ENCODE measurements around the gene IL23R. TPM values are rescaled to one million over a fixed set of nuclear protein-coding genes. Genes with fewer than 3 reads are reported as not detected.
A peak's percentile ranks its signal among the peaks of the same experiment; 100 is the strongest.
"Not testable (repeated sequence)": the region's sequence is repeated elsewhere in the genome, so short reads cannot be mapped to it uniquely, and the experiment has no call there.

IL23R gene
- total RNA-seq, 1 experiment from 2014 or later, result not detected

GRCh38 chr1:67193704-67194103 lies 27.4 kb downstream of the IL23R start:
- DNase-seq (ENCODE audit: low read depth), result no peak

DNA sequence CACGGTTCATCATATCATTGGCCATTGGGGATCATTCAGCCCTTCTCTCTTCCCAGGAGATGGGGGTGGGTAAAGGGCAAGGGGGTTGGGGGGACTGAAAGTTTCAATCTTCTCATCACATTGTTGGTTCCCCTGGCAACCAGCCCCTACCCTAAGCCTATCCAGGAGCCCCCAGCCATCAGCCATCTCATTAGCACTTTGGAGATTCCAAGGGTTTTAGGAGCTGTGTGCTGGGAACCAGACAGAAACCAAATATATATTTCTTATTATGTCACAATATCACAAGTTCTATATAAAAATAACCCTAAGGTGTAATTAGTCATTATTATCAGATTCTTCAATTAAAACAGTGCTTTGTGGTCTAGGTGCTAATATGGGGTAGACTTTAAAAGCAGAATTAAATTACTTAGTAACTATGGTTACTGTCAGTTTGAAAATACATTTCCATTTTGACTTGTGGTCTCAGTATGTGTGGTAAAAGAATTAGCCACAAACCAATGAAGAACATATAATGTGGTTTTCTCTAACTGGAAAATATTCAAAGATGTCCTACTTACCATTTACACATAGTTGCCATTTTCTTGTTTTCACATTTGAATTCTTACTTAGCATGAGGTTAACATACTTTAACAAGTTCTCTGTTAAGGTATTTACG lies 28.1 kb downstream of the IL23R start:
- no peak for DNase-seq (ENCODE audit: low read depth)

GRCh38 chr1:67200755-67201154 lies 34.5 kb downstream of the IL23R start:
- DNase-seq (ENCODE audit: low read depth), result no peak

- DNase-seq (ENCODE audit: low read depth), result peak; percentile 13
These were observed 35.6 kb downstream of the IL23R start for GRCh38 chr1:67201891-67202290.

DNA sequence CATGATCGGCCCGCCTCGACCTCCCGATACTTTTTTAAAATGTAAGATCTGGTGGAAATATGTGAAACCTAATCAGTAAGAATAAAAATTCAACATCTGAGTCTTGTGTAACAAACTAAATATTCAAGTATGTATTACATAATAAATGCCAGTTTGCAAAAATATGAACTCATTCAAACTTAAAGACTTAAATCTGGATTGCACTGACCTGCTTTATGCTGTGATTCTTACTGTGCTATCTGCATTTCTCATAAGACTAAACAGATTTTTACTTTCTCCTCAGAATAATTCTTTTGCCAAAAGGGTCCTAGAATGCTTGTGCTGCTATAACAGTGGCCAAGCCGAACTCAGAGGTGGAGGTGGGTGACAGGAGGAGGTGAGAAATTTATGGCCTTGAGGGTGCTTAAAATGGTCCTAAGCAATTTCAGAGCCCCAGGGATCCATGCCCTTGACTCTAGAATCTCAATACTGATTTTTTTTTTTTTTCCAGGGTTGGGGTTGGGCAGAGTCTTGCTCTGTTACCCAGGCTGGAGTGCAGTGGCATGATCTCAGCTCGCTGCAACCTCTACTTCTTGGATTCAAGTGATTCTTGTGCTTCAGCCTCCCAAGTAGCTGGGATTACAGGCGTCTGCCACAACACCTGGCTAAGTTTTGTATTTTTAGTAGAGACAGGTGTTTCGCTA lies 38.2 kb downstream of the IL23R start:
- no peak for DNase-seq (ENCODE audit: low read depth)

DNA sequence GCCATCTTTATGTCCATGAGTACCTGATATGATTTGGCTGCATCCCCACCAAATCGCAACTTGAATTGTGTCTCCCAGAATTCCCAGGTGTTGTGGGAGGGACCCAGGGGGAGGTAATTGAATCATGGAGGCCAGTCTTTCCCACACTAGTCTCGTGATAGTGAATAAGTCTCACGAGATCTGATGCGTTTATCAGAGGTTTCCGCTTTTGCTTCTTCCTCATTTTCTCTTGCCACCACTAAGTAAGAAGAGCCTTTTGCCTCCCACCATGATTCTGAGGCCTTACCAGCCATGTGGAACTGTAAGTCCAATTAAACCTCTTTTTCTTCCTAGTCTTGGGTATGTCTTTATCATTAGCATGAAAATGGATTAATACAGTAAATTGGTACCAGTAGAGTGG lies 41.1 kb downstream of the IL23R start:
- not testable (repeated sequence) for DNase-seq (ENCODE audit: low read depth)

GRCh38 chr1:67208217-67208616 lies 42.0 kb downstream of the IL23R start:
- no peak for DNase-seq (ENCODE audit: low read depth)

- no peak for DNase-seq (ENCODE audit: low read depth)
These were observed 43.3 kb downstream of the IL23R start for GRCh38 chr1:67209521-67209920.

GRCh38 chr1:67211589-67212563 lies 45.6 kb downstream of the IL23R start:
- peak; percentile 32 for DNase-seq (ENCODE audit: low read depth)

- peak; percentile 16 for DNase-seq (ENCODE audit: low read depth)
These were observed 46.9 kb downstream of the IL23R start for GRCh38 chr1:67213164-67213563.

- no peak for DNase-seq (ENCODE audit: low read depth)
These were observed 47.7 kb downstream of the IL23R start for GRCh38 chr1:67213948-67214347.

GRCh38 chr1:67214420-67215174 lies 48.3 kb downstream of the IL23R start:
- DNase-seq (ENCODE audit: low read depth), result peak; percentile 21

DNA sequence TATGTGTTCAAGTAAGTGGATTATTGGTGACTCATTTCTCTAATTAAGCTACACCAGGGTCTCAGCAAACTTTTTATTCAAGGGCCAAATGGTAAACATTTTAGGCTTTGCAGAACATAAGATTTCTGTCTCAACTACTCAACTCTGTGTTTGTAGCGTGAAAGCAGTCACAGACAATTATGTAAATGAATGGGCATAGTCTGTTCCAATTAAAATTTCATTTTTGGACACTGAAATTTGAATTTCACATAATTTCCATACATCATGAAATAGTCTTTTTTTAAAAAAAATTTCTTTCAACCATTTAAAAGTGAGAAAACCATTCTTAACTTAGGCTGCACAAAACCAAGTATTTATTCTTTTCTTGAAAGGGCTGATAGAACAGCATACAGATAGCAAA lies 50.1 kb downstream of the IL23R start:
- no peak for DNase-seq (ENCODE audit: low read depth)

- DNase-seq (ENCODE audit: low read depth), result no peak
These were observed 51.2 kb downstream of the IL23R start for GRCh38 chr1:67217417-67217816.

GRCh38 chr1:67217938-67218337 lies 51.7 kb downstream of the IL23R start:
- DNase-seq (ENCODE audit: low read depth), result no peak

- DNase-seq (ENCODE audit: low read depth), result no peak
These were observed 58.6 kb downstream of the IL23R start for GRCh38 chr1:67224856-67225255.

GRCh38 chr1:67226688-67227087 lies 60.4 kb downstream of the IL23R start:
- no peak for DNase-seq (ENCODE audit: low read depth)

DNA sequence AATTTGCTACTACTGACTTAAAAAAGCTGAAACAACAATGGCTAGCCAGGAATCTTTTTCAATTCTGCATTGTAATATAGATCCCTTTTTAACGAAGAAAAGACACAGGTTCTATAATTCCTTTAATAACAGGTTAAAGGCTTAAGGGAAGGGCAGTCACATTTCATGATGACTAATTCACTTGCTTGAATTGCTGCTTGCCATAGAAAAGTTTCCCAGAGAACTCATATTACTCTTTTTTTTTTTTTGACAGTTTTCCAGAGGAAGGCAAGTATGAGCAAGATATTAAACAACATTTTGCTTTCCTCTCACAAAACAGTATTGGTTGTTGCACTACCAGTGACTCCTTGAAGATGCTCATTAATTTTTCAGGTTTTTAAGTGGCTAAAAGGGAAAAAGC lies 60.9 kb downstream of the IL23R start:
- DNase-seq (ENCODE audit: low read depth), result no peak

- no peak for DNase-seq (ENCODE audit: low read depth)
These were observed 62.5 kb downstream of the IL23R start for GRCh38 chr1:67228791-67229190.

- no peak for DNase-seq (ENCODE audit: low read depth)
These were observed 64.3 kb downstream of the IL23R start for GRCh38 chr1:67230539-67230938.

DNA sequence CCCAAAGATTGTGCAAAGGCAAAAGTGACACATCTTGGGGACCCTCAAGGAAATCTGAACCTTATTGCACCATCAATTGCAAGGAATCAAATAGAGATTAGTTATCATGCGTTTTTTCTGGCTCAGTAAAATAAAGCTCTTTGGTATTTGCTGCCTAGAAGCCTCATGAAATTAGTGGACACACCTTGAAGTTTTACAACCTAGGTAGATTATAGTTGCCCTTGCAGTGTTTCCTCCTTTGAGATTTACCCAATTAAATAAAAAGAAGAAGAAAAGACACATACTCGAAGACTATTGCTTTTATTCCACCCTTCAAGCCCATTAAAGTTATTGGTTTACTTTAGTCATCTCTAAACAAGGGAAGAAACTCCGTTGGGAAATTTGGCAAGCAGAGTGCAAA lies 70.0 kb downstream of the IL23R start:
- DNase-seq (ENCODE audit: low read depth), result no peak

DNA sequence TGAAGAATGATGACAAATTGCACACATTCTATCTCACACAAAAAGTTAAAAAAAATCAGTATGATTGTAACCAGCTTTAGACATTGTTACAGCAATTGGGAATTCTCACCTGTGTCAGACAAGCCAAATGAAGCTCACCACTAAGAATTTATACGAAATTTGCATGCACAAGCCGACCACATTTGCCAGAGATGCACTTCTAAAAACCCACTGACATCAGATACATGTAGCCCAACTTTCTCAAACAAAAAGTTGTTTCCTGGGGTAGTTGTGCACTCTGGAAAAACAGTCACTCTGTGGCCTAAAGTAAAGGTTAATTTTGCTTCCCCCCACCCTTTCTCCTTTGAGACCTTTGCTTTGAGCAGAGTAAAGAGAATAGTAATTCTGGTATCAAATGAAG lies 73.5 kb downstream of the IL23R start:
- no peak for DNase-seq (ENCODE audit: low read depth)
